DND-41 (cell line): ENCODE data around the gene RHOB.

Source experiments
- CTCF ChIP-seq: IDR thresholded peaks from 2 replicates; pipeline ENCODE4 v1.5.1; 2012; ENCODE audit warnings: borderline replicate concordance, low read length, moderate library complexity, mild to moderate bottlenecking; ENCODE audit not compliant: poor library complexity, severe bottlenecking; ENCODE audit errors: extremely low read depth
- EZH2 ChIP-seq: IDR thresholded peaks from 3 replicates; pipeline ENCODE4 v1.6.1; 2012; ENCODE audit warnings: borderline replicate concordance, low read depth, mild to moderate bottlenecking, moderate library complexity, low read length, inconsistent platforms; ENCODE audit not compliant: severe bottlenecking

GRCh38 chr2:20478961-20479360, 32.1 kb downstream of the RHOB start:
- no peak for TF ChIP-seq CTCF
- no peak for TF ChIP-seq EZH2
